IMR-90 (cell line): ENCODE measurements around the gene LPAR1. TPM values are rescaled to one million over a fixed set of nuclear protein-coding genes. Genes with fewer than 3 reads are reported as not detected.

Experiments used
- ATAC-seq: fragments of 200-7000 bp; cut with Tn5 transposase; 2 replicates; pipeline ENCODE4 v1.9.1; 2020; ENCODE audit warnings: low read depth, mild to moderate bottlenecking, moderate library complexity
- BruUV-seq: library from RNA; stranded (reverse); fragments of 400-500 nt; replicated peaks from 2 replicates; lab custom pipeline; 2021; lab: Mats Ljungman, UMichigan
- CTCF ChIA-PET: fragments of 300-600 bp; formaldehyde crosslinking; extraction: SDS; loops from one replicate; lab custom pipeline; 2021; ENCODE audit warnings: antibody characterized with exemption; lab: Yijun Ruan, JAX
- POLR2A ChIA-PET: fragments of 300-600 bp; sonication (Branson Sonifier 250); formaldehyde crosslinking; loops from one replicate; lab custom pipeline; 2022; ENCODE audit warnings: antibody characterized with exemption; ENCODE audit not compliant: unreplicated experiment; lab: Charles Lee
- DNase-seq: peaks from one replicate; pipeline ENCODE4 v3.0.0; 2013
- H2AFZ ChIP-seq: replicated peaks from 2 replicates; pipeline ENCODE3; 2013; ENCODE audit warnings: low read length, mild to moderate bottlenecking; ENCODE audit not compliant: poor library complexity
- H2AK5ac ChIP-seq: 2 replicates; pipeline ENCODE4 v1.6.1; 2013; ENCODE audit warnings: low read depth, low read length, inconsistent platforms
- H2AK9ac ChIP-seq: replicated peaks from 2 replicates; pipeline ENCODE3; 2013; ENCODE audit warnings: mild to moderate bottlenecking, low read depth, low read length, moderate library complexity; ENCODE audit not compliant: poor library complexity
- H2BK120ac ChIP-seq: 2 replicates; pipeline ENCODE4 v1.6.1; 2013; ENCODE audit warnings: low read depth, low read length, inconsistent platforms
- H2BK15ac ChIP-seq: 3 replicates; pipeline ENCODE4 v1.6.1; 2013; ENCODE audit warnings: low read depth, low read length, inconsistent platforms
- H2BK20ac ChIP-seq: 2 replicates; pipeline ENCODE4 v1.6.1; 2013; ENCODE audit warnings: low read depth, mild to moderate bottlenecking, inconsistent platforms, low read length, moderate library complexity
- H2BK5ac ChIP-seq: 2 replicates; pipeline ENCODE4 v1.6.1; 2013; ENCODE audit warnings: mild to moderate bottlenecking, low read depth, low read length, inconsistent platforms; ENCODE audit not compliant: poor library complexity, severe bottlenecking
- H3K14ac ChIP-seq: replicated peaks from 2 replicates; pipeline ENCODE4 v1.6.1; 2013; ENCODE audit warnings: low read depth, low read length, inconsistent platforms
- H3K18ac ChIP-seq: 2 replicates; pipeline ENCODE4 v1.6.1; 2013; ENCODE audit warnings: low read depth, low read length, control low read depth
- H3K23ac ChIP-seq: 2 replicates; pipeline ENCODE4 v1.6.1; 2013; ENCODE audit warnings: low read depth, low read length, inconsistent platforms
- H3K27ac ChIP-seq: 2 replicates; pipeline ENCODE4 v1.5.1; 2013; ENCODE audit warnings: mild to moderate bottlenecking, control low read depth, low read length; ENCODE audit not compliant: insufficient read depth
- H3K27me3 ChIP-seq: 2 replicates; pipeline ENCODE4 v1.6.1; 2013; ENCODE audit warnings: low read length; ENCODE audit not compliant: control insufficient read depth, insufficient read depth
- H3K36me3 ChIP-seq: 2 replicates; pipeline ENCODE4 v1.6.1; 2013; ENCODE audit warnings: low read length, mixed read lengths; ENCODE audit not compliant: control insufficient read depth, insufficient read depth
- H3K4ac ChIP-seq: 2 replicates; pipeline ENCODE4 v1.6.1; 2013; ENCODE audit warnings: low read depth, low read length, inconsistent platforms
- H3K4me1 ChIP-seq: 2 replicates; pipeline ENCODE4 v1.6.1; 2013; ENCODE audit warnings: low read length, mixed read lengths; ENCODE audit not compliant: control insufficient read depth, insufficient read depth
- H3K4me2 ChIP-seq: 2 replicates; pipeline ENCODE4 v1.6.1; 2013; ENCODE audit warnings: low read depth, mild to moderate bottlenecking, control low read depth, low read length, moderate library complexity
- H3K4me3 ChIP-seq: 2 replicates; pipeline ENCODE4 v1.5.1; 2013; ENCODE audit warnings: low read depth, mild to moderate bottlenecking, control low read depth, low read length, moderate library complexity; ENCODE audit not compliant: insufficient read depth
- H3K56ac ChIP-seq: 2 replicates; pipeline ENCODE4 v1.6.1; 2013; ENCODE audit warnings: low read length, inconsistent platforms; ENCODE audit not compliant: insufficient read depth; ENCODE audit errors: extremely low read depth
- H3K79me1 ChIP-seq, 2 experiments: 2 replicates each; pipeline ENCODE4 v1.6.1; 2013; ENCODE audit warnings: low read length in 2 of 2, inconsistent platforms in 1 of 2, low read depth in 1 of 2
- H3K9ac ChIP-seq: 2 replicates; pipeline ENCODE4 v1.6.1; 2013; ENCODE audit warnings: low read depth, low read length, control low read depth
- H3K9me1 ChIP-seq: 2 replicates; pipeline ENCODE4 v1.6.1; 2013; ENCODE audit warnings: low read length, inconsistent platforms; ENCODE audit not compliant: insufficient read depth
- H3K9me3 ChIP-seq: 2 replicates; pipeline ENCODE4 v1.6.1; 2013; ENCODE audit warnings: low read length; ENCODE audit not compliant: control insufficient read depth, insufficient read depth
- H4K20me1 ChIP-seq: 2 replicates; pipeline ENCODE4 v1.6.1; 2013; ENCODE audit warnings: low read length, inconsistent platforms; ENCODE audit not compliant: insufficient read depth
- H4K5ac ChIP-seq: 2 replicates; pipeline ENCODE4 v1.6.1; 2013; ENCODE audit warnings: mild to moderate bottlenecking, low read depth, low read length, control low read depth
- H4K8ac ChIP-seq, 2 experiments: 2 replicates each; pipeline ENCODE4 v1.6.1; 2013; ENCODE audit warnings: low read depth in 2 of 2, low read length in 2 of 2, control low read depth in 1 of 2, inconsistent platforms in 1 of 2
- H4K91ac ChIP-seq: 2 replicates; pipeline ENCODE4 v1.6.1; 2013; ENCODE audit warnings: low read depth, low read length, inconsistent platforms; ENCODE audit not compliant: insufficient read depth
- CEBPB ChIP-seq: IDR thresholded peaks from 2 replicates; pipeline ENCODE4 v1.6.1; 2012; ENCODE audit warnings: low read depth, low read length, improper control_type of control experiment
- CTCF ChIP-seq: conservative IDR thresholded peaks from 2 replicates; pipeline ENCODE4 v1.5.1; 2012; ENCODE audit warnings: mild to moderate bottlenecking, low read depth, low read length, improper control_type of control experiment
- WGBS, 2 experiments: methylation state at CpG; one replicate each; pipeline versions ENCODE4 v1.1.5 to v1.1.7; 2013; ENCODE audit warnings: missing lambda C conversion rate in 2 of 2; ENCODE audit not compliant: insufficient read length in 1 of 2; ENCODE audit errors: extremely low coverage in 2 of 2; 5-methylcytosine and 5-hydroxymethylcytosine counted together
- dilution Hi-C: fragments of 300-500 bp; cut with HindIII; formaldehyde crosslinking; loops from one replicate; pipeline ENCODE4 v1.14.3; 2018; ENCODE audit warnings: low sequenced_read_pairs; ENCODE audit not compliant: unreplicated experiment
- in situ Hi-C: fragments of 300-500 bp; cut with MboI; formaldehyde crosslinking; loops from 3 replicates; pipeline ENCODE4 v1.14.3; 2019; ENCODE audit warnings: low sequenced_read_pairs, inconsistent platforms, mixed read lengths
- intact Hi-C: fragments of 100-400 bp; cut with micrococcal nuclease; formaldehyde crosslinking; loops from 2 replicates; pipeline ENCODE4 v1.10.0; 2022
- polyA plus RNA-seq, 3 experiments: library from polyadenylated mRNA; depleted of rRNA; stranded (reverse); fragments of >200 nt; gene quantifications; 2 replicates each; pipeline ENCODE4 v1.2.3, GENCODE V29; 2012; ENCODE audit warnings: low replicate concordance in 1 of 3
- total RNA-seq: library from RNA; depleted of rRNA; stranded (reverse); fragments of >200 nt; gene quantifications from 2 replicates; pipeline ENCODE4 v1.2.3, GENCODE V29; 2012

Gene LPAR1
- total and polyA plus RNA-seq, 2 of the 4 experiments (the other 2 are of a cell fraction): 171 to 315 TPM

DNA sequence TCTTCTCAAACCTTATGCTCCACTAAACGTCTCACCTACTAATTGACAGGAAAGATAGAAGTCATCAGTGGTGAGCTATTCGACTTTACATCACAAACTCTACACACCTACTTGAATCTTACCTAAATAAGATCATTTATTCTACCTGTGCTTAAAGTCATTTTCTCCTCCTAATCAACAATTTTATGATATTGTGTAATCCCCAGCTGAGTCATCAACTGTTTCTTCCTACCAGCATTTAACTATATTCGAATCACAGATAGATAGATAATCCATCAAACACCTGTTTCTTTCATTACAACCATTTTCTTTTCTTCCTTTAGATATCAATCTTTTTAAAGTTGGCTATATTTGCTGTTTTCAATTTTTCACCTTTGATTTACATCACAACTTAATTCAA lies 181.5 kb downstream of the LPAR1 start:
- no peak overlapping the region for H2AK9ac ChIP-seq
- TF ChIP-seq CEBPB: peak; percentile 86
- TF ChIP-seq CTCF: no peak
- CTCF ChIA-PET: no interaction called here

More for the DNA sequence above, 181.5 kb downstream of the LPAR1 start:
- no peak for DNase-seq
- Histone ChIP-seq H3K9me3 (peaks cover 11% of the 10 kb centered on the region), H3K18ac (no peak overlapping the region), H3K4ac (no peak overlapping the region), H4K5ac (no peak overlapping the region), H4K20me1 (no peaks in the 10 kb centered on the region), H3K9me1 (no peaks in the 10 kb centered on the region), H2BK15ac (no peak overlapping the region), H4K8ac (no peak overlapping the region), H2AFZ (no peak overlapping the region), H3K36me3 (no peaks in the 10 kb centered on the region), H3K4me1 (no peaks in the 10 kb centered on the region), H2BK5ac (no peak overlapping the region), H2BK120ac (no peak overlapping the region), H3K4me3 (no peak overlapping the region), H2AK5ac (no peak overlapping the region), H3K9ac (no peak overlapping the region), H3K4me2 (no peak overlapping the region), H3K27me3 (no peaks in the 10 kb centered on the region), H3K27ac (no peak overlapping the region), H2BK20ac (no peak overlapping the region), H4K91ac (no peak overlapping the region), H3K14ac (no peak overlapping the region), H3K56ac (no peak overlapping the region), H3K23ac (no peak overlapping the region), H3K79me1 (no peaks in the 10 kb centered on the region; a peak in 1 of 4 replicates)
- in situ Hi-C loops: no loop called here
- POLR2A ChIA-PET: no interaction called here
- BruUV-seq: no TSS peak
- ATAC-seq: no peak
- no CpG with 5 or more reads among the region's 3 CpGs for WGBS, 2 experiments
- dilution Hi-C loops: no loop called here
- intact Hi-C loops: no loop called here
